ENCODE measurements around the gene TTC6.

Gene TTC6

GRCh38 chr14:37585101-37585511 lies 10.3 kb upstream of the TTC6 start:
- DNase-seq: peak; percentile 62

- peak; percentile 28 for DNase-seq
These were observed 9.2 kb upstream of the TTC6 start for GRCh38 chr14:37585971-37586796.

- DNase-seq: no peak
These were observed 8.7 kb upstream of the TTC6 start for GRCh38 chr14:37586797-37587130.

- peak; percentile 54 for DNase-seq
These were observed 8.2 kb upstream of the TTC6 start for GRCh38 chr14:37587131-37587803.

- peak; percentile 92 for DNase-seq
These were observed 7.4 kb upstream of the TTC6 start for GRCh38 chr14:37587881-37588666.

GRCh38 chr14:37588667-37588955 lies 6.8 kb upstream of the TTC6 start:
- no peak for DNase-seq

- DNase-seq: peak; percentile 56
These were observed 6.3 kb upstream of the TTC6 start for GRCh38 chr14:37588956-37589714.

GRCh38 chr14:37589715-37590427 lies 5.6 kb upstream of the TTC6 start:
- DNase-seq: no peak

GRCh38 chr14:37590428-37591139 lies 4.8 kb upstream of the TTC6 start:
- no peak for DNase-seq

- DNase-seq: peak; percentile 70
These were observed 4.0 kb upstream of the TTC6 start for GRCh38 chr14:37591311-37591940.

GRCh38 chr14:37591941-37592481 lies 3.4 kb upstream of the TTC6 start:
- peak; percentile 67 for DNase-seq

GRCh38 chr14:37592482-37593408 lies 2.7 kb upstream of the TTC6 start:
- DNase-seq: peak; percentile 60

- no peak for DNase-seq
These were observed 1.8 kb upstream of the TTC6 start for GRCh38 chr14:37593511-37594237.

- peak; percentile 87 for DNase-seq
These were observed 1.0 kb upstream of the TTC6 start for GRCh38 chr14:37594238-37594970.

GRCh38 chr14:37595809-37596621 lies 586 bp downstream of the TTC6 start:
- peak; percentile 74 for DNase-seq

GRCh38 chr14:37596790-37597472 lies 1.5 kb downstream of the TTC6 start:
- no peak for DNase-seq

- DNase-seq: no peak
These were observed 2.1 kb downstream of the TTC6 start for GRCh38 chr14:37597538-37597913.

Measured in retina (tissue), 1 donor.